Smooth muscle cell (in vitro differentiated cells): Measurements from ENCODE around the gene POLD1. TPM values are rescaled to one million over a fixed set of nuclear protein-coding genes. Genes with fewer than 3 reads are reported as not detected.

Source experiments
- DNase-seq: peaks from one replicate; lab custom pipeline; 2025; ENCODE audit not compliant: unreplicated experiment; lab: John Stamatoyannopoulos, UW
- H2AFZ ChIP-seq: fragments of 200-600 bp; sonication (generic); 2 replicates; pipeline ENCODE4 v1.6.0; 2016; ENCODE audit warnings: antibody characterized with exemption, low read depth, mild to moderate bottlenecking
- H3F3A ChIP-seq: fragments of 200-600 bp; sonication (generic); 2 replicates; pipeline ENCODE4 v1.6.0; 2017; ENCODE audit warnings: antibody characterized with exemption, low read depth
- H3K27ac ChIP-seq: fragments of 200-600 bp; sonication (generic); 2 replicates; pipeline ENCODE4 v1.5.1; 2016; ENCODE audit warnings: low read depth, mild to moderate bottlenecking
- H3K27me3 ChIP-seq: fragments of 200-600 bp; sonication (generic); 2 replicates; pipeline ENCODE4 v1.6.1; 2016; ENCODE audit warnings: low read depth, mild to moderate bottlenecking
- H3K36me3 ChIP-seq: fragments of 200-600 bp; sonication (generic); 2 replicates; pipeline ENCODE4 v1.5.1; 2016; ENCODE audit warnings: low read depth
- H3K4me1 ChIP-seq: fragments of 200-600 bp; sonication (generic); 2 replicates; pipeline ENCODE4 v1.5.1; 2016; ENCODE audit warnings: low read depth
- H3K4me2 ChIP-seq: fragments of 200-600 bp; sonication (generic); 2 replicates; pipeline ENCODE4 v1.6.0; 2016; ENCODE audit warnings: mild to moderate bottlenecking
- H3K4me3 ChIP-seq: fragments of 200-600 bp; sonication (generic); 2 replicates; pipeline ENCODE4 v1.5.1; 2016; ENCODE audit warnings: mild to moderate bottlenecking
- H3K79me2 ChIP-seq: fragments of 200-600 bp; sonication (generic); 2 replicates; pipeline ENCODE4 v1.6.0; 2016; ENCODE audit warnings: low read depth, mild to moderate bottlenecking
- H3K9ac ChIP-seq: fragments of 200-600 bp; sonication (generic); 2 replicates; pipeline ENCODE4 v1.6.0; 2016; ENCODE audit warnings: low read depth
- H3K9me3 ChIP-seq: fragments of 200-600 bp; sonication (generic); replicated peaks from 2 replicates; pipeline ENCODE4 v1.5.1; 2016; ENCODE audit warnings: low read depth
- H4K20me1 ChIP-seq: fragments of 200-600 bp; sonication (generic); 2 replicates; pipeline ENCODE4 v1.6.0; 2016; ENCODE audit warnings: low read depth
- CTCF ChIP-seq: fragments of 200-600 bp; sonication (generic); IDR thresholded peaks from 2 replicates; pipeline ENCODE4 v1.5.1; 2017; ENCODE audit warnings: borderline replicate concordance, mild to moderate bottlenecking, antibody characterized with exemption; ENCODE audit not compliant: insufficient read depth, poor library complexity, severe bottlenecking
- WGBS: methylation state at CpG from one replicate; pipeline ENCODE4 v1.1.7; 2016; ENCODE audit warnings: low lambda C conversion rate; 5-methylcytosine and 5-hydroxymethylcytosine counted together
- polyA plus RNA-seq: library from polyadenylated mRNA; unstranded; fragments of >200 nt; fragmentation: Nextera tagmentation; extraction: Ambion mirVana; gene quantifications from 2 replicates; pipeline ENCODE4 v1.2.1, GENCODE V29; 2016
- total RNA-seq: library from RNA; depleted of rRNA; stranded (reverse); fragments of >200 nt; gene quantifications from 2 replicates; pipeline ENCODE4 v1.2.3, GENCODE V29; 2014

The POLD1 gene
- total and polyA plus RNA-seq, 2 experiments from 2014 or later, result 14.9 to 37.6 TPM

GRCh38 chr19:50464348-50464747 lies 80.2 kb downstream of the POLD1 start:
- no peaks in the 10 kb centered on the region for H3K79me2 ChIP-seq
- TF ChIP-seq CTCF, result no peak
- H2AFZ ChIP-seq, result no peak overlapping the region
- no peaks in the 10 kb centered on the region for H3F3A ChIP-seq
- H3K4me1 ChIP-seq, result no peaks in the 10 kb centered on the region
- H3K27me3 ChIP-seq, result no peaks in the 10 kb centered on the region
- WGBS, result 89% methylated on average over 19 of the region's 19 CpGs
- no peak for DNase-seq
- H3K36me3 ChIP-seq, result no peaks in the 10 kb centered on the region
- H3K4me3 ChIP-seq, result no peak overlapping the region
- no peak overlapping the region for H3K9ac ChIP-seq
- H3K4me2 ChIP-seq, result no peak overlapping the region
- H3K9me3 ChIP-seq, result no peaks in the 10 kb centered on the region
- no peaks in the 10 kb centered on the region for H4K20me1 ChIP-seq
- no peak overlapping the region for H3K27ac ChIP-seq

- Histone ChIP-seq H3K9me3 (no peaks in the 10 kb centered on the region), H3K36me3 (no peaks in the 10 kb centered on the region), H3K4me2 (no peak overlapping the region), H3K27me3 (no peaks in the 10 kb centered on the region), H2AFZ (no peak overlapping the region), H3K9ac (no peak overlapping the region), H3K4me1 (no peaks in the 10 kb centered on the region), H3K4me3 (no peak overlapping the region), H4K20me1 (no peaks in the 10 kb centered on the region), H3K79me2 (no peaks in the 10 kb centered on the region), H3K27ac (no peak overlapping the region), H3F3A (no peaks in the 10 kb centered on the region)
- no peak for TF ChIP-seq CTCF
- 98% methylated on average over 8 of the region's 13 CpGs for WGBS
- DNase-seq, result no peak
Measured at GRCh38 chr19:50465000-50465399, 80.9 kb downstream of the POLD1 start.

GRCh38 chr19:50465986-50466705 lies 82.0 kb downstream of the POLD1 start:
- Histone ChIP-seq H3K79me2 (no peaks in the 10 kb centered on the region), H3F3A (no peaks in the 10 kb centered on the region), H3K4me3 (no peak overlapping the region), H3K9me3 (no peaks in the 10 kb centered on the region), H2AFZ (no peak overlapping the region), H3K27ac (no peak overlapping the region), H4K20me1 (no peaks in the 10 kb centered on the region), H3K36me3 (no peaks in the 10 kb centered on the region), H3K27me3 (no peaks in the 10 kb centered on the region), H3K4me1 (no peaks in the 10 kb centered on the region), H3K9ac (no peak overlapping the region), H3K4me2 (no peak overlapping the region)
- WGBS, result 55% methylated on average over 29 of the region's 29 CpGs
- peak; percentile 26 for TF ChIP-seq CTCF
- DNase-seq, result no peak

DNA sequence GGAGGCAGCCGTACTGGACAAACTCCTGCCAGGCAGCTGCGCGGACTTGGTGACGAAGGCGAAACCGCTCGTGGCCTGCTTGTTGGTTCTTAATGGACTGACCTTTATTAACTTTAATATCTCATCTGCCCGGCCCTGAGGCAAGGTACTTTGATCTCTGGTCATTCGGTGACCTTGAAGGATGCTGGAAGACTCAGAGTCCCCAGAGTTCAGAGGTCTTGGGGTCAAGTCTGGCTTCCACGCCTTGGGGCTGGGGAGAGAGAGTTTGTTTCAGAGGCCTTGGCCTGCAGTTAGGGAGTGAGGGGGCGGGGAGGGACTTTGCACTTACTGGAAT lies 82.5 kb downstream of the POLD1 start:
- no peak overlapping the region for H2AFZ ChIP-seq
- no peak for DNase-seq
- H3K4me1 ChIP-seq, result no peaks in the 10 kb centered on the region
- no peak for TF ChIP-seq CTCF
- no peak overlapping the region for H3K4me3 ChIP-seq
- no peak overlapping the region for H3K4me2 ChIP-seq
- no peak overlapping the region for H3K27ac ChIP-seq
- WGBS, result 94% methylated on average over 11 of the region's 11 CpGs
- no peaks in the 10 kb centered on the region for H4K20me1 ChIP-seq
- no peak overlapping the region for H3K9ac ChIP-seq
- no peaks in the 10 kb centered on the region for H3K27me3 ChIP-seq
- H3F3A ChIP-seq, result no peaks in the 10 kb centered on the region
- H3K79me2 ChIP-seq, result no peaks in the 10 kb centered on the region
- H3K9me3 ChIP-seq, result no peaks in the 10 kb centered on the region
- no peaks in the 10 kb centered on the region for H3K36me3 ChIP-seq
